Right renal pelvis (tissue), 4 donors: ENCODE data around the gene ADAMTS12. TPM values are rescaled to one million over a fixed set of nuclear protein-coding genes. Genes with fewer than 3 reads are reported as not detected.
"Not testable (repeated sequence)": the region's sequence is repeated elsewhere in the genome, so short reads cannot be mapped to it uniquely, and the experiment has no call there.

Experiments used
- DNase-seq, 4 donors: peaks; one replicate each; pipeline ENCODE4 v3.0.0-alpha.2; 2013; ENCODE audit warnings: low read depth in 4 of 4, low spot score in 3 of 4, missing footprints in 1 of 4
- polyA plus RNA-seq, 4 donors: library from polyadenylated mRNA; unstranded; fragments of 120-200 nt; gene quantifications; one replicate each; pipeline ENCODE4 v1.2.1, GENCODE V29; 2013; ENCODE audit not compliant: insufficient read length in 4 of 4

The ADAMTS12 gene
- polyA plus RNA-seq, 4 donors: 14.3 to 17.8 (median 15.9) TPM

- no peak for DNase-seq
Measured at GRCh38 chr5:33905381-33905780, 13.6 kb upstream of the ADAMTS12 start.

- no peak for DNase-seq
Measured at GRCh38 chr5:33903118-33903517, 11.3 kb upstream of the ADAMTS12 start.

- no peak for DNase-seq
Measured at GRCh38 chr5:33901156-33901555, 9.4 kb upstream of the ADAMTS12 start.

GRCh38 chr5:33894566-33894965, 2.8 kb upstream of the ADAMTS12 start:
- no peak for DNase-seq

GRCh38 chr5:33892620-33893137, 889 bp upstream of the ADAMTS12 start:
- DNase-seq: no peak

- DNase-seq: no peak
Measured at GRCh38 chr5:33891446-33891787, 373 bp downstream of the ADAMTS12 start.

- DNase-seq: no peak
Measured at GRCh38 chr5:33890131-33891032, 1.4 kb downstream of the ADAMTS12 start.

- no peak for DNase-seq
Measured at GRCh38 chr5:33888587-33888986, 3.2 kb downstream of the ADAMTS12 start.

- no peak for DNase-seq
Measured at GRCh38 chr5:33887268-33887667, 4.5 kb downstream of the ADAMTS12 start.

- no peak for DNase-seq
Measured at GRCh38 chr5:33886283-33886682, 5.5 kb downstream of the ADAMTS12 start.

GRCh38 chr5:33885679-33886078, 6.1 kb downstream of the ADAMTS12 start:
- DNase-seq: no peak

- no peak for DNase-seq
Measured at GRCh38 chr5:33883482-33883881, 8.3 kb downstream of the ADAMTS12 start.

- DNase-seq: no peak
Measured at GRCh38 chr5:33880319-33880718, 11.5 kb downstream of the ADAMTS12 start.

GRCh38 chr5:33877449-33877848, 14.3 kb downstream of the ADAMTS12 start:
- DNase-seq: no peak

GRCh38 chr5:33867241-33867640, 24.5 kb downstream of the ADAMTS12 start:
- no peak for DNase-seq

GRCh38 chr5:33859177-33859576, 32.6 kb downstream of the ADAMTS12 start:
- not testable (repeated sequence) for DNase-seq

- DNase-seq: no peak
Measured at GRCh38 chr5:33857037-33857436, 34.8 kb downstream of the ADAMTS12 start.

- DNase-seq: no peak
Measured at GRCh38 chr5:33855396-33855795, 36.4 kb downstream of the ADAMTS12 start.

GRCh38 chr5:33854733-33855151, 37.0 kb downstream of the ADAMTS12 start:
- peak in 3 of 4 donors; percentile 30 to 53 (median 47) for DNase-seq

- no peak for DNase-seq
Measured at GRCh38 chr5:33852837-33853236, 39.0 kb downstream of the ADAMTS12 start.

- DNase-seq: no peak
Measured at GRCh38 chr5:33852319-33852718, 39.5 kb downstream of the ADAMTS12 start.

- DNase-seq: no peak
Measured at GRCh38 chr5:33850100-33850594, 41.6 kb downstream of the ADAMTS12 start.
